GM23338 (cell line): ENCODE measurements around the gene OSGIN1.

Experiments
- CREB1 ChIP-seq: fragments of 250-450 bp; sonication (Bioruptor Pico); IDR thresholded peaks from 2 replicates; pipeline ENCODE4 v1.5.0; 2020; ENCODE audit warnings: low read depth, mild to moderate bottlenecking, moderate library complexity
- CTCF ChIP-seq, 2 experiments: fragments of 200-600 bp in 1 of 2; sonication (generic) in 1 of 2; conservative IDR thresholded peaks; 2 replicates each; pipeline versions ENCODE4 v1.5.1 to v1.6.1; 2016 to 2017; ENCODE audit warnings: antibody characterized with exemption in 2 of 2, low read depth in 2 of 2, mild to moderate bottlenecking in 2 of 2, moderate library complexity in 1 of 2
- ETS1 ChIP-seq: IDR thresholded peaks from 2 replicates; pipeline ENCODE4 v1.6.1; 2016; ENCODE audit warnings: antibody characterized with exemption
- EZH2 ChIP-seq: fragments of 200-600 bp; sonication (generic); IDR thresholded peaks from one replicate; pipeline ENCODE4 v1.8.0; 2017; ENCODE audit warnings: antibody characterized with exemption, mild to moderate bottlenecking, low read depth; ENCODE audit not compliant: unreplicated experiment
- EZH2phosphoT487 ChIP-seq: fragments of 200-600 bp; sonication (generic); IDR thresholded peaks from one replicate; pipeline ENCODE4 v1.8.1; 2018; ENCODE audit warnings: antibody characterized with exemption; ENCODE audit not compliant: unreplicated experiment
- JUNB ChIP-seq: IDR thresholded peaks from one replicate; pipeline ENCODE4 v1.6.1; 2016; ENCODE audit warnings: antibody characterized with exemption; ENCODE audit not compliant: unreplicated experiment
- POLR2AphosphoS5 ChIP-seq: IDR thresholded peaks from 2 replicates; pipeline ENCODE4 v1.6.1; 2016; ENCODE audit warnings: antibody characterized with exemption, low read depth
- REST ChIP-seq: IDR thresholded peaks from one replicate; pipeline ENCODE4 v1.6.1; 2018; ENCODE audit warnings: antibody characterized with exemption; ENCODE audit not compliant: unreplicated experiment
- STAT1 ChIP-seq: IDR thresholded peaks from one replicate; pipeline ENCODE4 v1.6.1; 2016; ENCODE audit warnings: antibody characterized with exemption; ENCODE audit not compliant: unreplicated experiment
- ZNF114 ChIP-seq: fragments of 250-450 bp; sonication (Bioruptor Pico); IDR thresholded peaks from 2 replicates; pipeline ENCODE4 v1.5.0; 2020; ENCODE audit warnings: mild to moderate bottlenecking, moderate library complexity
- ZNF331 ChIP-seq: fragments of 250-450 bp; sonication (Bioruptor Pico); IDR thresholded peaks from 2 replicates; pipeline ENCODE4 v1.5.0; 2020; ENCODE audit warnings: low read depth, mild to moderate bottlenecking, moderate library complexity

- no peak for TF ChIP-seq CTCF (conservative IDR thresholded peaks at IDR 0.05; ENCODE audit: low read depth in 2 of 2)
- no peak for TF ChIP-seq EZH2
- no peak for TF ChIP-seq POLR2AphosphoS5
- no peak for TF ChIP-seq REST
- TF ChIP-seq JUNB: no peak
- no peak for TF ChIP-seq STAT1
- no peak for TF ChIP-seq EZH2phosphoT487
- no peak for TF ChIP-seq ZNF331 (CRISPR knock-in tag)
- TF ChIP-seq ZNF114 (CRISPR knock-in tag): no peak
- no peak for TF ChIP-seq CREB1 (CRISPR knock-in tag)
- TF ChIP-seq ETS1: no peak
Measured at GRCh38 chr16:84007520-84007919, 54.5 kb downstream of the OSGIN1 start.
